ENCODE measurements around the gene MIR17HG.

DNA sequence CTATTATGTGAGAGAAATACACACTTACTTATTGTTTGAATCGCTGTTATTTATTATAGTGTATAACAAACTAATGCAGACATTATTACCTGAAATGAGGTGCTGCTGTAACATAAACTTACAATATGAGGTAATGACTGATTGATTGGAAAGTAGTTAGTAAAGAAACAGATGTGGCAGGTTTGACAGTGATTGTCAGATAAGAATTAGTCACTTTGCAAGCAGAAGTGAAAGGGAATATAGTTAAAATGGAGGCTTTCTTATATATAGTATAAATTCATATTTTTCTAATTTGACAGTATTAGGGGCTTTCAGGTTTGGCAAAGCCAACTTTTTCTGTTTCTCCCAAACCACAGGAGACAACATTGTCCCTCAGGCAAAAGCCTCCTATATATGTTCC is 20.6 kb downstream of the MIR17HG start:
- no peak for TF ChIP-seq POLR2A (IDR thresholded peaks at IDR 0.05; ENCODE audit: low read depth, low read length)
- TF ChIP-seq POLR2AphosphoS5 (IDR thresholded peaks at IDR 0.05; ENCODE audit: low read depth, low read length) = no peak
- TF ChIP-seq PAX5 (IDR thresholded peaks at IDR 0.05; ENCODE audit: insufficient read depth, low read length, severe bottlenecking) = no peak
